Small intestine (tissue), 7 donors: ENCODE measurements around the gene SYNM. TPM values are rescaled to one million over a fixed set of nuclear protein-coding genes. Genes with fewer than 3 reads are reported as not detected.

ENCODE experiments used
- DNase-seq, 2 donors: peaks; one replicate each; pipeline versions ENCODE4 v3.0.0 to v3.0.0-alpha.2; 2013
- FAIRE-seq: peaks from 2 replicates; lab custom pipeline; 2012; peaks lifted over from hg19 to GRCh38; lab: Jason Lieb, UNC
- H3K27ac ChIP-seq, 3 donors: one replicate each; pipeline ENCODE4 v1.5.1; 2013; ENCODE audit warnings: low read length in 2 of 3, mild to moderate bottlenecking in 2 of 3, control low read depth in 1 of 3, inconsistent platforms in 1 of 3, low read depth in 1 of 3, moderate library complexity in 1 of 3
- H3K27me3 ChIP-seq, 3 donors: one replicate each; pipeline ENCODE4 v1.6.1; 2013; ENCODE audit warnings: low read length in 3 of 3, inconsistent platforms in 1 of 3; ENCODE audit not compliant: control insufficient read depth in 3 of 3, insufficient read depth in 3 of 3
- H3K36me3 ChIP-seq, 3 donors: one replicate each; pipeline ENCODE4 v1.6.1; 2013; ENCODE audit warnings: low read length in 3 of 3, inconsistent platforms in 1 of 3, low read depth in 1 of 3, mild to moderate bottlenecking in 1 of 3, moderate library complexity in 1 of 3; ENCODE audit not compliant: control insufficient read depth in 3 of 3, insufficient read depth in 2 of 3
- H3K4me1 ChIP-seq, 3 donors: one replicate each; pipeline ENCODE4 v1.6.1; 2013; ENCODE audit warnings: low read length in 2 of 3, inconsistent platforms in 1 of 3, low read depth in 1 of 3, mild to moderate bottlenecking in 1 of 3, moderate library complexity in 1 of 3; ENCODE audit not compliant: control insufficient read depth in 3 of 3, insufficient read depth in 2 of 3
- H3K4me3 ChIP-seq, 3 donors: one replicate each; pipeline ENCODE4 v1.5.1; 2013; ENCODE audit warnings: low read length in 3 of 3, control low read depth in 1 of 3, inconsistent platforms in 1 of 3, low read depth in 1 of 3, mild to moderate bottlenecking in 1 of 3, moderate library complexity in 1 of 3
- H3K9me3 ChIP-seq, 2 donors: one replicate each; pipeline ENCODE4 v1.6.1; 2013; ENCODE audit warnings: low read depth in 1 of 2, low read length in 1 of 2; ENCODE audit not compliant: control insufficient read depth in 2 of 2, insufficient read depth in 1 of 2
- WGBS, 3 donors: extraction: QIAGEN DNeasy Blood & Tissue Kit; methylation state at CpG; one replicate each; pipeline ENCODE4 v1.1.7; 2013; 5-methylcytosine and 5-hydroxymethylcytosine counted together
- polyA plus RNA-seq, 4 donors: library from polyadenylated mRNA; stranded (reverse) in 3 of 4; unstranded in 1 of 4; fragments of 200-250 nt in 3 of 4; fragments of 120-200 nt in 1 of 4; gene quantifications; one replicate each; pipeline versions ENCODE4 v1.2.1 to v1.2.3, GENCODE V29; 2013
- donor health status: healthy with polysubstance abuse.
- donor health status: control.
- donor health status: control.
- donor health status: Bipolar disorder and iron deficiency.
- donor health status: healthy.

Gene SYNM
- polyA plus RNA-seq, 4 donors, result 2.9 to 18.1 (median 3.3) TPM

DNA sequence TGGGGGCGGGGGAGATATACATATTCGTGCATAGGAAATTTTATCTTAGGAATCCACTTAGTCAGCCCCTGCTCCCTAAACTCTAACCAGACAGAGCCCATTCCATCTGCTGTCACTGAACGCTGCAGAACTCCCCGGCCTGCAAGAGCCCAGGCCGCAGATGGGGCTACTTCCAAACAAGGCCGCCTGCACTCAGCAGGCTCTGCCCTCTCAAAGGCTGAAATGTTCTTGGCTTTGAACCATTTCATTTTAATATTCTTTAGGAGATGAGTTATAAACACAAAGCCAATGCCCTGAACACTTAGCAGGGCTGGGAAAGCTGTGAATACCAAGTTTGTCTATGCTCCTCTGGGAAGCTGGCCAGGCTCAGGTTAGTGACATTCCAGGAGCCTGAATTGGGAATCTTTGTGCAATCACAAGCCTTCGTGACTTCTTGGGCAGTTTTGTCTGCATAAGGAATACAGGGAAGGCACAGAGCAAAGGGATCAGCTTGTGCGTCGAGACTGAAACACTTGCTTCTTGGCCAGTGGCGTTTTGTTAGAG is 65.0 kb downstream of the SYNM start:
- H3K36me3 ChIP-seq, result peaks cover 0 to 59% (median 2%) of the 10 kb centered on the region in 3 donors
- H3K4me1 ChIP-seq, result no peaks in the 10 kb centered on the region
- no peak for FAIRE-seq
- no peaks in the 10 kb centered on the region for H3K9me3 ChIP-seq
- peak overlapping the region in 1 of 3 donors; percentile 60 for H3K27ac ChIP-seq
- WGBS, 3 donors, result 71 to 87% (median 78%) methylated on average over 10 of the region's 10 CpGs
- H3K27me3 ChIP-seq, result no peaks in the 10 kb centered on the region
- DNase-seq, result no peak
- no peak overlapping the region for H3K4me3 ChIP-seq

DNA sequence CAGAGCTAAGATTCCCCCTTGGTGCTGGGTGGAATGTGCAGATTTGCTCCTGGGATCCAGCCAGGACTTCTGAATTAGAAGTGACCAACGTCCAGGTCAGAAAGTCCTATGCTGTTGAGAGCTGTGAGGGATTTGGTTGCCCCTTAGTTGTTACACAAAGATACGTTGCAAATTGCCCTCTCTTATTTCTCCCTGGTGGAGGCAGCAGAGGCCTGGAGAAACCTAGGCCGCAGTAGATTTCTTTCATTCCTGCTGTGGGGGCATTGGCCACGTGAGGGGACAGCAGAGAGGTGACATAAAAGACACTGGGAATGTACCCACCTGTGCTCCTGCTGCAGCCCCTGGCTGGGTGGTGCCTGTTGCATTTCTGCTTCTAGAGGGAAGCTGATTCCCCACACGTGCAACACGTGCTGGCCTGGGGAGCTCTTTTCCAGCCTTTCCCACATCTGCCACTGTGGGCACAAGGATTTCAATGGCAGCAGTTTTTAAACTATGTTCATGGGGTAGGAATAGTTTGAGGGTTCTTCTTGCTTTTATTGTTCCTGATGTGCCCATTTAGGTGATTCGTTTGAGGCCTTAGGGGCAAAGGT is 65.7 kb downstream of the SYNM start:
- H3K36me3 ChIP-seq, result peaks cover 0 to 64% (median 2%) of the 10 kb centered on the region in 3 donors
- 70 to 79% (median 76%) methylated on average over 7 of the region's 7 CpGs for WGBS, 3 donors

DNA sequence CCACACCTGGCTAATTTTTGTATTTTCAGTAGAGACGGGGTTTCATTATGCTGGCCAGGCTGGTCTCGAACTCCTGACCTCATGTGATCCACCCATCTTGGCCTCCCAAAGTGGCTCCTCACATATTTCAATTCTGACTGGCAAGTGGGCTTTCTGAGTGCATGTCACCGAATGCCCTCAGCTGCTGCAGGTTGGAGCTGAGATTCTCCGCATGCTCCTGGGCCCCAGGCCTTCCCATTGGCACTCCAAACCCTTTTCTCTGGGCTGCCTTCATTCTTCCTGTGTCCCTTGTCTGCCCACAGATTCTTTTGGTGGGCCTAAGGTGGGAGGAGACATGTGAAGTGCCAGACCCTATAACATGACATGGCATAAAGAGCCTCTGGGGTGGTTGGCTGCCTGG is 67.3 kb downstream of the SYNM start:
- 95 to 97% (median 97%) methylated on average over 4 of the region's 4 CpGs for WGBS, 3 donors
- H3K27me3 ChIP-seq, result no peaks in the 10 kb centered on the region
- DNase-seq (no peak), FAIRE-seq (no peak)
- no peaks in the 10 kb centered on the region for H3K4me1 ChIP-seq
- no peak overlapping the region for H3K27ac ChIP-seq
- H3K4me3 ChIP-seq, result no peak overlapping the region
- no peaks in the 10 kb centered on the region for H3K9me3 ChIP-seq
- peaks cover 0 to 54% (median 2%) of the 10 kb centered on the region in 3 donors for H3K36me3 ChIP-seq

More for the DNA sequence above, 65.7 kb downstream of the SYNM start:
- H3K27me3 ChIP-seq, result no peaks in the 10 kb centered on the region
- FAIRE-seq, result no peak
- no peaks in the 10 kb centered on the region for H3K9me3 ChIP-seq
- H3K27ac ChIP-seq, result peak overlapping the region in 2 of 3 donors; percentile 5 to 62
- H3K4me3 ChIP-seq, result no peak overlapping the region
- no peak for DNase-seq
- H3K4me1 ChIP-seq, result no peaks in the 10 kb centered on the region

DNA sequence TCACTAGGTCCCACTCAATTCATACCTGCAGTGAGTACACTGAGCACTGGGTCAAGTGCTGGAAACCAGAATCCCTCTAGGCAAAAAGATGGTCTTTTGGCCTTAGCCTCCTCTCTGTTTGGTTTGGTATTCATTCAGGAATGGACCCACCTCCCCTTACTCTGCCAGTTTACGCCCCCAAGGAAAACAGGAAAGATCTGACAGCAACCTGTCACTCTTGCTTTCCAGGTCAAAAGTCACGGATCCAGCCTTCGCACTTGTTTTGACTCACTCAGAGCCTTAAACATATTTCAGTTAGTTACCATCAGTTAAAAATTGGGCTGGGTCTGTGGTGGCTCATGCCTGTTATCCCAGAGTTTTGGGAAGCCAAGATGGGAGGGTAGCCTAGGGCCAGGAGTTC is 68.1 kb downstream of the SYNM start:
- FAIRE-seq (no peak), DNase-seq (no peak)
- Histone ChIP-seq H3K27ac (no peak overlapping the region), H3K4me3 (no peak overlapping the region), H3K27me3 (no peaks in the 10 kb centered on the region), H3K36me3 (peaks cover 0 to 50% (median 2%) of the 10 kb centered on the region in 3 donors), H3K9me3 (no peaks in the 10 kb centered on the region), H3K4me1 (no peaks in the 10 kb centered on the region)
- WGBS, 3 donors, result 90 to 96% (median 94%) methylated on average over 3 of the region's 3 CpGs

DNA sequence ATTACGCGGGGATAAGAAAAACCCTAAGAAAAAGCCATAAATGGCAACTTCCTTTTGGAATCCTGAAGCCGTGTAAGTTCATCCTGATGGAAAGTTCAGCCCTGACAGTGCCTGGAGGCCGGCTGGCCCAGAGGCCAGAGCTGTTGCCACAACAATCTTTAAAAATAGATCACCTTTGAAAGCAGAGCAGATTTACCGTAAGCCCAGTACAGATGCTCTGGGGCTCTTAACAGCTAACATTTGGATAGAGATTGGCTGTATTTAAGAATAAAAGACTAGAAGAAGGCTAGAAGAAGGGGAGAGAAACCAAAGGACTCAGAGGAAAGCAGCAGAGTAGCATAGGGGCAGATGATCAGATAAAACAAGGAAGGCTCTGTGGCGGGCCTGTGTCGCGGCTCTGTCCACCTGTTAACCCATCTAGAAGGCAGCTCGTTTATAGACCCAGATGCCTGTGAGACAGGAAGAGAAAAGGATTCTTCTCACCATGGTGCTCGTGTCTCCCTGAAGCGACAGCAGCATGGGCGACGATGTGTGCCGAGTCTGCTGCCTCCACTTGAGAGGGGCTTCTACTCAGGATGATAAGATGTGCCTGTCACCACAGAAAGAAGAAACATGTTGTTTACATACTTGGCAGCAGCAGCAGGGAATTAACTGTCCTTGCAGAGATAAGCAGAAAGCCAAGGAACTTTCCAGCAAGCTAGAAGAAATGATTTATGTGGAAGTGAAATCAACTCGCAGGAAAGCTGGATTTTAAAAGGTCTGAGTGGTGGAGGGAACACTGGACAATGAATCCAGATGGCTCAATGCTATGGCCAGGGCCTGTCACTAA is 69.9 kb downstream of the SYNM start:
- Histone ChIP-seq H3K27ac (peak overlapping the region in 1 of 3 donors; percentile 11), H3K4me1 (no peaks in the 10 kb centered on the region), H3K4me3 (no peak overlapping the region), H3K36me3 (peaks cover 0 to 41% (median 2%) of the 10 kb centered on the region in 3 donors), H3K27me3 (no peaks in the 10 kb centered on the region), H3K9me3 (no peaks in the 10 kb centered on the region)
- WGBS, 3 donors, result 75 to 81% (median 81%) methylated on average over 15 of the region's 15 CpGs
- FAIRE-seq, result no peak
- no peak for DNase-seq

DNA sequence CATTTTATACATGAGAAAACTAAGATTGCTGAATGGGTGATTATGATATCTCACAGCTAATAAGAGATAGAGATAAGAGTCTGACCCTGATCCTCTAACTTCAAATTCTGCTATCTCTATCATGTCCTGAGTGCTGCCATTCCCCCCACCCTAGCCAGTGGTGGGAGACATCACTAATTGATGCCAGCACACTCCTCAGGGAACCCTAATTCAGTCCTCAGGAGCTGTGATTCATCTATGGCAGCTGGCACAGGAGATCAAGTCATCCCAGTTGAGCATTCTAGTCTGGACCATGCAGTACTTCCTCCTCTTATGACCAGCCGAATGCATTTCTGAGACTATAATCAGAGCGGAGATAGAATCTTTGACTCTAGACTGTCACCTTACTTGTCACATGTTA is 71.9 kb downstream of the SYNM start:
- Histone ChIP-seq H3K4me1 (no peaks in the 10 kb centered on the region), H3K4me3 (no peak overlapping the region), H3K36me3 (peaks cover 0 to 28% (median 2%) of the 10 kb centered on the region in 3 donors), H3K27ac (no peak overlapping the region), H3K27me3 (no peaks in the 10 kb centered on the region), H3K9me3 (no peaks in the 10 kb centered on the region)
- 95 to 98% (median 96%) methylated on average over 2 of the region's 2 CpGs for WGBS, 3 donors
- FAIRE-seq, result no peak
- no peak for DNase-seq

DNA sequence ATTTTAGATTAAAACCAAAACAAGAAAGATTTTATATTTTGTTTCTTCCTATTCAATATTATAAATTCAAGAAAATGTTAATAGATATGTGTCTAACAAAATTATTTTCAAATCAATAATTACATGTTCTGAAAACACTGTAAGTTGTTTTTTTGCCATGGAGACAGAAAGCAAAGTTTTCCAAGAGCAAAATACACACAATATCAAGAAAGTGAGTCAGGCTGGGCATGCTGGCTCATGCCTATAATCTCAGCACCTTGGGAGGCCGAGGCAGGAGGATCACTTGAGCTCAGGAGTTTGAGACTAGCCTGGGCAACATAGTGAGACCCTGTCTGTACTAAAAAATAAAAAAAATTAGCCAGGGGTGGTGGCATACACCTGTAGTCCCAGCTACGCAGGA is 72.8 kb downstream of the SYNM start:
- Histone ChIP-seq H3K4me3 (no peak overlapping the region), H3K9me3 (no peaks in the 10 kb centered on the region), H3K27ac (no peak overlapping the region), H3K4me1 (no peaks in the 10 kb centered on the region), H3K36me3 (peaks cover 0 to 25% (median 0%) of the 10 kb centered on the region in 3 donors), H3K27me3 (no peaks in the 10 kb centered on the region)
- no peak for FAIRE-seq
- WGBS, 3 donors, result 82 to 94% (median 93%) methylated on average over 2 of the region's 2 CpGs
- DNase-seq, result no peak

DNA sequence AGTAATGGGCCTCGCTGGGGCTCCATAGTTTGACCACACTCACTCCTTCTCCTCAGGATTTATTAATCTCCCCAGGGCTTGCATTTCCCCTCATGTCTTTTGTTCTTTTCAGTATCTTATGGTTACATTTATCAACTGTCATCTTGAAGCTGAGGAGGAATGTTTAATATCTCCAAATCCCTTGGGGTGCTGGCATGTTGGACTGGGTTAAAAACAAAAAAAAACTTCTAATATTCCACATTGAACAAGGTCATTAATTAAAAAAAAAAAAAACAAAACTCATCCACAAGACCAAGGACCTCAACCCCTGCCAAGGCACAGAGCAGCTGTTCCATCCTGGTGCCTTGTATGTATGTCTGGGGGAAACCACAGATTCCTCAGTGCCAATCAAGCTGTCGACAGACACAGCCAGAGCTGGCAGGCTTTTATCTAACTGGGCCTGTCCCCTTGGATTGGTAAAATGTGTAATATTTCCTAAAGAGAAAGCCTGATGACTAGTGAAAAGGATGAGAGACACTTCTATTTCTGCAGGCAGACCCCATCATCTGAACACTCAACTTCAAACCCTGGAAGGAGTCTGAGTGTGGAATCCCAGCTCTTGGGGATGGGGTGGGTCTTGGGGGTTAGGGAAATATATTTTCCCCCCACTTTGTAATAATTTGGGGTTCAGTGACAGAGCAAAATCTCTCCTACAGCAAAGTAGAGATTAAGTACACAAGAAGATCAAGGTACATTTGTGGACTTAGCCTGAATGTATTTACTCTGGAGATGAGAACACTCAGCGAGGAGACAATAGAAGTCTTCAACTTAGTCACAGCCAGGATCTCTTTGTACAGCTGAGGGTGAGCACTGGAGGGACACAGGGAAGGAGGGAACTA is 75.4 kb downstream of the SYNM start:
- DNase-seq (no peak), FAIRE-seq (no peak)
- no peaks in the 10 kb centered on the region for H3K9me3 ChIP-seq
- peaks cover 0 to 15% (median 0%) of the 10 kb centered on the region in 3 donors for H3K36me3 ChIP-seq
- H3K4me3 ChIP-seq, result no peak overlapping the region
- H3K4me1 ChIP-seq, result no peaks in the 10 kb centered on the region
- H3K27ac ChIP-seq, result no peak overlapping the region
- WGBS, 3 donors, result 78 to 88% (median 85%) methylated on average over 3 of the region's 3 CpGs
- H3K27me3 ChIP-seq, result no peaks in the 10 kb centered on the region
